ENCODE results near the gene TLN1. TPM values are rescaled to one million over a fixed set of nuclear protein-coding genes. Genes with fewer than 3 reads are reported as not detected.

The TLN1 gene
- total RNA-seq, 1 donor from 2014 or later, result 362 TPM

- intact Hi-C loops (cut with micrococcal nuclease), result loop anchor here (5.0 kb wide), 1 partner anchor 99 kb away; no protein-coding TSS in a partner anchor
- Mint-ChIP-seq H3K4me3 (peak overlapping the region; percentile 90), H3K27me3 (no peaks in the 10 kb centered on the region), H3K36me3 (ENCODE audit: low read depth) (peaks cover 58% of the 10 kb centered on the region), H3K27ac (no peak overlapping the region), H3K9me3 (no peaks in the 10 kb centered on the region), H3K4me1 (peaks cover 48% of the 10 kb centered on the region)
- ChIA-PET CTCF (interaction anchor here (1.5 to 6.0 kb wide), 3 partner anchors 10 to 135 kb away, joined by 3 to 51 read pairs (median 10); no protein-coding TSS in a partner anchor), POLR2A (interaction anchor here (1.1 to 6.2 kb wide), 3 partner anchors 10 to 29 kb away, joined by 3 to 67 read pairs (median 28); partner anchors contain the start of genes CREB3 and TLN1)
- DNase-seq, result no peak
- ATAC-seq (ENCODE audit: low read depth), result no peak
- TF ChIP-seq, protein P1, sequence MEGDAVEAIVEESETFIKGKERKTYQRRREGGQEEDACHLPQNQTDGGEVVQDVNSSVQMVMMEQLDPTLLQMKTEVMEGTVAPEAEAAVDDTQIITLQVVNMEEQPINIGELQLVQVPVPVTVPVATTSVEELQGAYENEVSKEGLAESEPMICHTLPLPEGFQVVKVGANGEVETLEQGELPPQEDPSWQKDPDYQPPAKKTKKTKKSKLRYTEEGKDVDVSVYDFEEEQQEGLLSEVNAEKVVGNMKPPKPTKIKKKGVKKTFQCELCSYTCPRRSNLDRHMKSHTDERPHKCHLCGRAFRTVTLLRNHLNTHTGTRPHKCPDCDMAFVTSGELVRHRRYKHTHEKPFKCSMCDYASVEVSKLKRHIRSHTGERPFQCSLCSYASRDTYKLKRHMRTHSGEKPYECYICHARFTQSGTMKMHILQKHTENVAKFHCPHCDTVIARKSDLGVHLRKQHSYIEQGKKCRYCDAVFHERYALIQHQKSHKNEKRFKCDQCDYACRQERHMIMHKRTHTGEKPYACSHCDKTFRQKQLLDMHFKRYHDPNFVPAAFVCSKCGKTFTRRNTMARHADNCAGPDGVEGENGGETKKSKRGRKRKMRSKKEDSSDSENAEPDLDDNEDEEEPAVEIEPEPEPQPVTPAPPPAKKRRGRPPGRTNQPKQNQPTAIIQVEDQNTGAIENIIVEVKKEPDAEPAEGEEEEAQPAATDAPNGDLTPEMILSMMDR (IDR thresholded peaks at IDR 0.05), result no peak
Measured at GRCh38 chr9:35746583-35746982, 14.6 kb upstream of the TLN1 start.

DNA sequence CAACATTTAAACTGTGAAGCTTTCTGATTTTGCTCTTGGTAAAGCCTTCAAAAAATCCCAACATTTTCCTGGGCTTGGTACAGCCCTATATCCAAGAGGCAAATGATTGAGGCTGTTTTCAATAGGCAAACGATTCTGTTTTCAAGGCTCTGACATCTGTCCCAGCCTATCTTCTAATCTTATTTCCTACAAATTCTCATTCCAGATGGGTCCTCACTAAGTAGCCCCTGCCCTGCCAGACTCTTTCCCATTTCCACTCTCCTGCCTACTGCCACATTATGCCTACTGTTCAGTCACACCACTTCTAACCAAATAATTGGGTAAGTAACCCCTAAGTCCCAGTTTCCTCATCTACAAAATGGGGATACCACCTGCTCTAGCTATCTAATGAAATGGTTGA is 13.6 kb upstream of the TLN1 start:
- ChIA-PET CTCF (interaction anchor here (6.0 kb wide), 1 partner anchor 10 kb away, joined by 51 read pairs; no protein-coding TSS in a partner anchor), POLR2A (interaction anchor here (0.6 to 6.2 kb wide), 6 partner anchors 11 to 961 kb away, joined by 3 to 67 read pairs (median 5); partner anchors contain the start of genes CREB3 and TLN1)
- H3K27ac Mint-ChIP-seq, result no peak overlapping the region
- no peaks in the 10 kb centered on the region for H3K27me3 Mint-ChIP-seq
- DNase-seq, result no peak
- intact Hi-C loops (cut with micrococcal nuclease), result loop anchor here (5.0 kb wide), 1 partner anchor 98 kb away; no protein-coding TSS in a partner anchor
- no peak for ATAC-seq (ENCODE audit: low read depth)
- peaks cover 45% of the 10 kb centered on the region for H3K4me1 Mint-ChIP-seq
- no peaks in the 10 kb centered on the region for H3K9me3 Mint-ChIP-seq
- TF ChIP-seq, protein P1 (IDR thresholded peaks at IDR 0.05), result no peak
- H3K36me3 Mint-ChIP-seq (ENCODE audit: low read depth), result peaks cover 57% of the 10 kb centered on the region
- H3K4me3 Mint-ChIP-seq, result no peak overlapping the region

GRCh38 chr9:35743880-35744518 is 12.0 kb upstream of the TLN1 start:
- H3K36me3 Mint-ChIP-seq (ENCODE audit: low read depth), result peaks cover 62% of the 10 kb centered on the region
- peaks cover 33% of the 10 kb centered on the region for H3K4me1 Mint-ChIP-seq
- DNase-seq, result no peak
- CTCF ChIA-PET, result interaction anchor here (0.7 to 1.0 kb wide), 2 partner anchors 9 to 13 kb away, joined by 3 to 4 read pairs; no protein-coding TSS in a partner anchor
- intact Hi-C loops (cut with micrococcal nuclease), result no loop called here
- TF ChIP-seq, protein P1 (IDR thresholded peaks at IDR 0.05), result no peak
- ATAC-seq (ENCODE audit: low read depth), result no peak
- H3K4me3 Mint-ChIP-seq, result no peak overlapping the region
- POLR2A ChIA-PET, result interaction anchor here (0.5 to 6.2 kb wide), 4 partner anchors 12 to 130 kb away, joined by 3 to 67 read pairs (median 6); partner anchors contain the start of genes CREB3 and TLN1
- no peaks in the 10 kb centered on the region for H3K27me3 Mint-ChIP-seq
- no peak overlapping the region for H3K27ac Mint-ChIP-seq
- no peaks in the 10 kb centered on the region for H3K9me3 Mint-ChIP-seq

DNA sequence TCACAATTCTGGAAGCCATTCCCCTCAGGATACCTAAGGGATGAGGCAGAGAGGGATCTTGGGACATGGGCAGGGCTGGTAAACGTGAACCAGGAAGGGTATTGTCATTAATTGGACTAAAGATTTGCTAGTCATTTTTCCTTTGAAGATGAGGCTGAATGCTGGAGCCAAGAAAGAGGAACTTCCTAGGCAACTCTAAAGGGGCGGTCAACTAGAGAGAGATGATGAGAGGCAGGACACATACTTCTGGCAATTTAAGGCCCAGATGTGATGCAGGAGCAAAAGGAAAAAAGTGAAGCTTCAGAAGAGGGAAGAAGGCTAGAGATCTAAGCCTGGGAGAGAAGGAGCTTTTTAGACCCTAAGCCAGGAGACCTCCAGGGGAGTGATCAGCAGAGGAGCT is 11.5 kb upstream of the TLN1 start:
- H3K36me3 Mint-ChIP-seq (ENCODE audit: low read depth), result peaks cover 68% of the 10 kb centered on the region

More for the DNA sequence above, 11.5 kb upstream of the TLN1 start:
- Mint-ChIP-seq H3K4me1 (peaks cover 33% of the 10 kb centered on the region), H3K9me3 (no peaks in the 10 kb centered on the region), H3K27ac (no peak overlapping the region), H3K27me3 (no peaks in the 10 kb centered on the region), H3K4me3 (no peak overlapping the region)
- DNase-seq (no peak), ATAC-seq (ENCODE audit: low read depth) (no peak)
- intact Hi-C loops (cut with micrococcal nuclease), result no loop called here
- TF ChIP-seq, protein P1 (IDR thresholded peaks at IDR 0.05), result no peak
- POLR2A ChIA-PET, result interaction anchor here (0.5 to 1.6 kb wide), 2 partner anchors 11 to 31 kb away, joined by 3 to 7 read pairs; partner anchors contain the start of genes CREB3 and TLN1
- CTCF ChIA-PET, result interaction anchor here (0.7 to 1.0 kb wide), 2 partner anchors 9 to 13 kb away, joined by 3 to 4 read pairs; no protein-coding TSS in a partner anchor

Measured in activated B cell treated with CpG ODN at 0.5 μM for 24 hours (primary cell).